ENCODE measurements around the gene TPO.
"Not testable (repeated sequence)": the region's sequence is repeated elsewhere in the genome, so short reads cannot be mapped to it uniquely, and the experiment has no call there.

TPO gene

DNA sequence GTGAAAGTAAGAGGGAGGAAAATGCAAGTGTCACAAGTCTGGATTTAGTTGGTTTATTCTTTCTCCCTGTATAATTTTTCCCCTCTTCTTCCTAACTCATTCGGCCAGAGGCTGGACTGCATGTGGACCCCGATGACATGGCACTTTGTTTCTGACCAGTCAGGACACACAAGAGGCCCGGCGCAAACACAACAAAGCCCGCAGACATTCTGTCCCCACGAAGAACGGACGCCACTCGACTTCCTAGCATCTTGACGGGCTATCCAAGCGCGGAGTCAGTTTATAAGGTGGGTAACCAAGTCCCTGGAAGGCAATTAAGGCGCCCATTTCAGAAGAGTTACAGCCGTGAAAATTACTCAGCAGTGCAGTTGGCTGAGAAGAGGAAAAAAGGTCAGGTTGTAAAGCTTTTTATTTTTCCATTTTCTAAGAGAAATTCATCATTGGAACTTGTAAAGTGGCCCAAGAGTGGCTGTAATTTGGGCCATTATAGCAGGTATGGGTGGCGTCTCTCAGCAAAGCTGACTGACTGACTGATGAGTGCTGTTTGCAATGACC is at the start of gene TPO:
Gene TPO, plus strand, starts transcription at position 308 of the 555 bp plus-strand sequence. CDS start 946 bp downstream, outside the sequence.
- DNase-seq = no peak

DNA sequence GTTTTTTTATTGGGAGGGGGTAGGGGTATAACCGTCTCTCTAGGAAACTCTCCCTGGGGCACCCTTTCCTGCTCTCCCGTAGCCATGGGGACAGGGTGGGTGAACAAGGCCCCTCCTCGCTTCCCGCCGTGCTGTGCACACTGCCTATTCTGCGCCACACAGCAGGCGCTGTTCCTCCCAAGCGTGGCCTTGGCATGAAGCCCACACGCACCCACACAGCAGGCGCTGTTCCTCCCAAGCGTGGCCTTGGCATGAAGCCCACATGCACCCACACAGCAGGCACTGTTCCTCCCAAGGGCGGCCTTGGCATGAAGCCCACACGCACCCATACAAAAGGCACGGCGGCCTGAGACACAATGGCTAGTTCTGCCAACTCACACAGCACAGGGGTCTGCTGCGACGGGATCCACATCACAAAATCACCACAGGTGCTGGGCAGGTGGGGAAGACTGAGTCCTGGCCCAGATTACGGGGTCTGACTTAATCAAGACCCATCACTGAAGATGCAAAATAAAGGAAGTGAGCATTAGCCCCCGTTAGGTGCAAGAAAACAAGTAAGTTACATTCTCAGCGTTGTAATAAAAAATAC is 46.6 kb upstream of the TPO start:
- no peak for DNase-seq

DNA sequence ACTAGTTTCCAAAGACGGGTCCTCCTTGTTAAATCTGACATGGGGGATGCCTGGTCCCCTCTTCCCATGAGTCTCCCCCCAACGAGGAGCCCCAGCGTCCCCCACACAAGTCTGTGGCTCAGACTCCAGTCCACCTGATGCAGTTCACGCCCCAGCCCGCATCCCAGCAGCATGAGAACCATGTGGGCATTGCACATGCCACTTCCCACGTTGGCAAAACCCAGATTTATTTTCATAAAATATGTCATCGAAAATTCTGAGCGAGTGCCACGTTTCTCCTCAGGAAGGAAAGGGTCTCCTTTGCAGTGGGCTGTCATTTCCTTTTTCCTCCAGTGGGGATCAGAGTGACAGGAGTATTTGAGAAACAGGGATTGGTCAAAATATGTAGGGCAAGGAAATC is 45.7 kb upstream of the TPO start:
- DNase-seq = no peak

DNA sequence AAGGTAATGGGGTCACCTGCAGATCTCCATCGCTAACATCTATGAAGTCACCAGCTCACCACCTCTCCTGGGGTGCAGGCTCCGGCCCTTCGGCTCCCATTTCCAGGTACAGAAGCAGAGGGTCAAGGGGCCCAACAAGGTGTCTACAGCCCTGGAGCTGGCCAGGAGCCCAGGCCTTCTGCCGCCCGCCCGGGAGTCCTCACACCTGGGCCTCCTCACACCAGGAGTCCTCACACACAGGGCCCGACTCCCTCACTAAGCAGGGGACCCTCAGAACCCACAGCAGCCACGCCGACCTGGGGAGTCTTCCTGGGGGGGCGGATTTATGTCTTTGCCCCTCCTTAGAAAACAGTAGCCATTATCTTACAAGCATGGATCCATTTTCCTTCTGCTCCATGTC is 43.4 kb upstream of the TPO start:
- DNase-seq = no peak

DNA sequence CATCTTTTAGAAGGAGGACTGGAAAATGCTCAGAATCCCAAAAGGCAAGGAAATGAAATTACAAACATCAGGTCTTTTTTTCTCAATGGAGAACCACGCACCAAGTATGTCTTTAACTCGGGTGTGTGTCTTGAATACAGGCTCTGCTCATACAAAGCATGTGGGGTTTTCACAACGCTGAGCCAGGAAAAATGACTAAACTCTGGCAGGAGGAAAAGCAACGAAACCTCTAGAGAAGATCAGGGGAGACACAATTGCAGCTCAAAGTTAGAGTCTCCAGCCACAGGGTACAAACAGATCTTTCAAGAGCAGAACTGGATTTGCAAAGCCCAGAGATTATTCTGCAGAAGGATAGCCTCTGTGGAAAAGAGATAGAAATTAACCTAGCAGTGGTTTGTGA is 42.8 kb upstream of the TPO start:
- no peak for DNase-seq

- no peak for DNase-seq
Observed at GRCh38 chr2:1371082-1371481, 42.2 kb upstream of the TPO start.

GRCh38 chr2:1373830-1374229 is 39.4 kb upstream of the TPO start:
- DNase-seq = no peak

DNA sequence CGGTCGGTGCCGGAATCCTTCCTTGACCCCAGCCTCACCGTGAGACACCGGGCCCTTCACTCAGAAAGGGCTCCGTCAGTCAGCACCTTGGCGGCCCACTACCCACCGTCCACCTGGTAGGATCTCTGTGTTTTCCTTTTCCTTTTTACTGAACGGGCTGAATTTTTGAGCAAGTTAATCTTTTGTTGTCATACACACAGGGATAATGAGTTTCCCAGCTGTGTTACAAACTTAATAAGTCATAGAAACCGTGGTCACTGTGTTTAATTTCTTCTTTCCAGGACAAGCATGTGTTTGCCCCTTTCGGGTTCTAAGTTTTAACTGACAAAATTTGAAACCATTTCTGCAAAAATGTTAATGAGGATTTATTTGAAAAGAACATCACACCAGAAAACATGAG is 39.0 kb upstream of the TPO start:
- DNase-seq = no peak

- no peak for DNase-seq
Observed at GRCh38 chr2:1375794-1376193, 37.5 kb upstream of the TPO start.

- DNase-seq = no peak
Observed at GRCh38 chr2:1377473-1377872, 35.8 kb upstream of the TPO start.

DNA sequence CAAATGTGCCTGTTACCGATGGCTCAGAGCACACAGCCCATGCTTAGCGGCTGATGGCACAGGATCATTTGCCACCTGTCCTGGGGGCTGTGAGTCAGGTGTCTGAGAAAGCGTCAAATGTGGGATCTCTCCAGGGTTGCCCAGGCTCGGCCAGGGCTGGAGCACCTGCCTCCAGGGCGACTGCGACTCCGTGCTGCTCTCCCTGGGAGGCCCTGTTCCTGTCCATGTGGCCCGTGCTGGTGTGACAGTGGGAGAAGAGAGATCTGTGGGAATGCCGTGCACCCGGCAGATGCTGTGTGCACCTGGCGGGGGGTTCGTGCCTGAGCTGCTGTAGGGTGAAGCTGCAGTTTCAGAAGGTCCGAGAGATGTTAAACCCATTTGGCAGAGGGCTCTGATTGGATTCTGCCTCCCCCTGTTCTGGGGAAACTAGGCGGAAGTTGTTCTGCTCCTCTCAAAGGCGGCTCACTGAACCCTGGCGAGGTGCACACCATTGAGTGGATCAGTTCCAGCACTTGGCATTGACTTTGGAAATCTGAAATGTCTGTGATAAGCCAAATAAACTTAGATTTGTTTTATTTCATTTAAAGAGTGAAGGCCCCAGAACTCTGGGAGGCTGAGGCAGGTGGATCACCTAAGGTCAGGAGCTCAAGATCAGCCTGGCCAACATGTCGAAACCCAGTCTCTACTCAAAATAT is 34.7 kb upstream of the TPO start:
- DNase-seq = no peak

DNA sequence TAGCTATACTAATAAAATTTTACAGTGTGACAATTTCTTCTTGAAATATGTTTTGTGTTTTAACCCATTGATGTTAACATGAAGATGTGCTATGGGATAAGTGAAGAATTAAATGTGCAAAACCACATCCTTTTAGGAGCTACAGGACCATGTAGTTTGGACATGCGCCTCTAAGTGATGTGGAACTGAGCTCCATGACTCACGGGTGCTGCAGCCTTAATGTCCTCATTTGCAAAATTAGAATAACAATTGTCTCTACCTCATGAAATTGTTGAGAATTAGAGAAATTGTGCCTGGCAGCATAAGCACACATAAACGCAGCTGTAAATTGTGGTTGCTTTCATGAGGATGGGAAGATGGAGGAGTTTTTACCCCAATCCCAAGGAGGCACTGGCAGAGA is 31.6 kb upstream of the TPO start:
- DNase-seq = no peak

DNA sequence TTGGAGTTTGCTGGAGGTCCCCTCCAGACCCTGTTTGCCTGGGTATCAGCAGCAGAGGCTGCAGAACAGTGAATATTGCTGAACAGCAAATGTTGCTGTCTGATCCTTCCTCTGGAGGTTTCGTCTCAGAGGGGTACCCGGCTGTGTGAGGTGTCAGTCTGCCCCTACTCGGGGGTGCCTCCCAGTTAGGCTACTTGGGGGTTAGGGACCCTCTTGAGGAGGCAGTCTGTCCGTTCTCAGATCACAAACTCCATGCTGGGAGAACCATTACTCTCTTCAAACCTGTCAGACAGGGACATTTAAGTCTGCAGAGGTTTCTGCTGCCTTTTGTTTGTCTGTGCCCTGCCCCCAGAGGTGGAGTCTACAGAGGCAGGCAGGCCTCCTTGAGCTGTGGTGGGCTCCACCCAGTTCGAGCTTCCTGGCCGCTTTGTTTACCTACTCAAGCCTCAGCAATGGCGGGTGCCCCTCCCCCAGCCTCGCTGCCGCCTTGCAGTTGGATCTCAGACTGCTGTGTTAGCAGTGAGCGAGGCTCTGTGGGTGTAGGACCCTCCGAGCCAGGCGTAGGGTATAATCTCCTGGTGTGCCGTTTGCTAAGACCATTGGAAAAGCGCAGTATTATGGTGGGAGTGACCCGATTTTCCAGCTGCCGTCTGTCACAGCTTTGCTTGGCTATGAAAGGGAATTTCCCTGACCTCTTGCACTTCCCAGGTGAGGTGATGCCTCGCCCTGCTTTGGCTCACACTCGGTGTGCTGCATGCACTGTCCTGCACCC is 25.1 kb upstream of the TPO start:
- not testable (repeated sequence) for DNase-seq

DNA sequence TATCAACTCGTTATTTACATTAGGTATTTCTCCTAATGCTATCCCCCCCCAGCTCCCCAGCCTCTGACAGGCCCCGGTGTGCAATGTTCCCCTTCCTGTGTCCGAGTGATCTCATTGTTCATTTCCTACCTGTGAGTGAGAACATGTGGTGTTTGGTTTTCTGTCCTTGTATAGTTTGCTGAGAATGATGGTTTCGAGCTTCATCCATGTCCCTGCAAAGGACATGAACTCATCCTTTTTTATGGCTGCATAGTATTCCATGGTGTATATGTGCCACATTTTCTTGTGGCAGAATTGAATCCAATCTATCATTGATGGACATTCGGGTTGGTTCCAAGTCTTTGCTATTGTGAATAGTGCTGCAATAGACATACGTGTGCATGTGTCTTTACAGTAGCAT is 23.1 kb upstream of the TPO start:
- not testable (repeated sequence) for DNase-seq

DNA sequence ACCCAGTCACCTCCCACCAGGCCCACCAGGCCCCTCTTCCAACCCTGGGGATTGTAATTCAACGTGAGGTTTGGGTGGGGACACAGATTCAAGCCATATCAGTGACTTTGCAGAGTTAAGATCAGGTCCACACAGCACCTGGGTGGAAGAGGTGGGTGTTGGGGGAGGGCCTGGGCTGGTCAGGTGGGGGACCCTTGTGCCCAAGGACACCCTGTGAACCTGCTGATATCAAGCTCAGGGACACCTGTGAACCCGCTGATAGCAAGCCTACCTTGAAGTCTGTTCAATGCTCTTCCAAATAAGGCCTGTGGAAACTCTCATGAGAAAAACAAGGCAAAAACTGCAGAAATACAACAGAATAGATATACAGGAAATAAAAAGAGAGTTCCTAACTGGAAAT is 19.9 kb upstream of the TPO start:
- DNase-seq = no peak

DNA sequence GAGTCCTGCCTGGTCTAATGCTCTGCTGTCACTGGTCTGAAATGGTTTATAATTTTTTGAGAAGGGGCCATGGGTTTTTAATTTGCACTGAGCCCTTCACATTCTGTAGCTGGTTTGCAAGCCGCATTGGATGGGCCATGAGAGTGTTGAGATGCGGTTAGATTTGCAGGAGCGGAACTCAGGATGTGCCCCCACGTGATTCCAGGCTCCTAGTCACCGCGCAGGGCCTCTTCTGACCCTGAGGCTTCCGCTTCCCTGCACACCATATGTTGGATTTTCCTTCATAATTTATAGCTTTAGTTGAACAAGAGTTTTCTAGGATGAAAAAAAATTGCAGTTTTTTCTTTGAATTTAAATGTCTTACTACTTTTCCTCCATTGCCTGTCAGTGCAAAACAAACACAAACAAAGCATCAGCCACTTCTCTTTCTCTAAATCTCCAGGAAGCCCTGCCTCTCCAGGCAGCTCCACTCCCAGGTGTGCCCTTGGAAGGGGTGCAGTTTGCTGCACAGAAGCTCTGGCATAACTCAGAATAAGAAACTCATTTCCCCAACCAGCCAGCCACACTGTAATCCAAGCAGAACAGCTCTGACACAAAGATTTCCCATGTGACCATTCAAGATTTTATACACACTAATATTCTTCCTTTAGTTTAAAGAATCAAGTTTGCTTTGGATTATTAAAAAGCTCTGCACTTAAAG is 18.4 kb upstream of the TPO start:
- no peak for DNase-seq

DNA sequence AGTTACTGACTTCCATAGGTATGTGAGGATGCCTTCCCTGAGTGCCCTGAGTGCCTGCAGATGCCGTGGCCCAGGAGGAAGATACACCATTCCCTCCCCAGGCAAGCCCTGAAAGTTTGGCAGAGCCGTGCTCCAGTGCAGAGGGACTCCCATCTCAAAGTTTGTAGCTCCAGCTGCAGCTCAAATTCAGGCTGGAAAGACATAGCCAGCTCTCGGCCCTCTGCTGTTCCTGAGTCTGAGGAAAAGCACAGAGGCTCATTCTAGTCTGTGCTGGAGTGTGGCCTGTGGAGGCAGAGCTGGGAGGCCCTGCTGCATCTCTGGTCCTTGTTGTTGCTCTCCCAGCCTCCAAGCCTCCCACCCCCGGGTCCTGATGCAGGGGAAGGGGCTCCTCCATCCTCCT is 15.9 kb upstream of the TPO start:
- DNase-seq = no peak

GRCh38 chr2:1398191-1398590 is 15.1 kb upstream of the TPO start:
- DNase-seq = no peak

DNA sequence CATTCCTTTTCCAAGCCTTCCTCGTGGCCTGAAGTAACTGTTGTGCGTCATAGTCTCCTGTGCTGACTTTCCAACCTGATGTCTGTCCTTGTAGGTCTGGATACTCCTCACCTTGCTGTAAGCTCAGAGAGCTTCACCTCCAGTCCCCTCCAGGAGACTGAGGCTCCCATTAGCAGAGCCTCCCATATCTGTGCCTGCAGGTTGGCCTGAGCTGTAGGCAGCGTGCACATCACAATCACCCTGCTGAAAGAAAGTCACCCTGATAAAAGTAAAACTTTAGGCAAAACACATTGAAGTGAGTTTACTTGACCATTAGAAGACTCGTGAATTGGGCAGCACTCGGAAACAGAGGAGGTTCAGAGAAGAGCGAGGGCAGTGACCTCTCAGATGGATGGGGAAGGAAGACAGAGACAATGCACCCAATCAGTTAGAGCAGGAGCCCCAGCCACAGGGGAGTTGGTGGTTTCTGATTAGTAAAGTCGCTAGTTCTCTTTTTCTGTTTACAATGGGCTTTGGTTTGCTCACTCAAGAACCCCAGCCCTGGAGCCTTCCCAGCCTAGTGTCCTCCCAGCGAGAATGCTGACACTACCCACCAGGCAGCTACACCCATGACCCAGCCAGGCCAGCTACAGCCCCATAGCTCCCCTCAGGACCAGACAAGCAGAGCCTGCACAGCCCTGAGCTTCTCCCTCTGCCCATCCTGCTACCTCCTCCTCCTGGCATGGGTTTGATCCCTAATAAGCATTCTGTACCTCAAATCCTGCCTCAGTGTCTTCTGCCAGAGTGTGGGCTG is 12.1 kb upstream of the TPO start:
- no peak for DNase-seq

GRCh38 chr2:1402064-1402463 is 11.2 kb upstream of the TPO start:
- DNase-seq = no peak

DNA sequence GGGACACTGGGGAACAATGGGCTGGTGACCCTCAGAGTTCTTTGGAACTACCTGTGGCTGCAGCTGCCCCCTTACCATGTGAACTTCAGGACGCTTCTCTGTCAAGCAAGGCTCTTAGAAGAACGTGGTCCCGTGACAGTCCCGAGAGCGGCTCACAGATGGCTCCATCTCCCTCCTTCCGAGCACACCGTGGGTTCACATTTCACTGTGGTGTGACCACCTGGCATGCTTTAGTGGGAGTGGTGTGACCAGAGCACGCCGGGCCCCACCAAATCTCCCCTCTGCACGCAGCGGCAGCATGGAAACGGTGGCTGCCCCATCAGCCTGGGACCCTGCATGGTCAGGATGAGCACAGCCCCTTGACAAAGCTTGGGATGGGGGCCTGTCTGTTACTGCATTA is 9.7 kb upstream of the TPO start:
- DNase-seq = no peak

GRCh38 chr2:1405124-1405523 is 8.1 kb upstream of the TPO start:
- no peak for DNase-seq

- no peak for DNase-seq
Observed at GRCh38 chr2:1405967-1406366, 7.3 kb upstream of the TPO start.

Data from HCEC 1CT (cell line).